Measurements from ENCODE around the gene NUDT3. TPM values are rescaled to one million over a fixed set of nuclear protein-coding genes. Genes with fewer than 3 reads are reported as not detected.
"Not testable (repeated sequence)": the region's sequence is repeated elsewhere in the genome, so short reads cannot be mapped to it uniquely, and the experiment has no call there.

The NUDT3 gene
- total and polyA plus RNA-seq, 4 donors, result 15.5 to 50.2 (median 33.6) TPM

DNA sequence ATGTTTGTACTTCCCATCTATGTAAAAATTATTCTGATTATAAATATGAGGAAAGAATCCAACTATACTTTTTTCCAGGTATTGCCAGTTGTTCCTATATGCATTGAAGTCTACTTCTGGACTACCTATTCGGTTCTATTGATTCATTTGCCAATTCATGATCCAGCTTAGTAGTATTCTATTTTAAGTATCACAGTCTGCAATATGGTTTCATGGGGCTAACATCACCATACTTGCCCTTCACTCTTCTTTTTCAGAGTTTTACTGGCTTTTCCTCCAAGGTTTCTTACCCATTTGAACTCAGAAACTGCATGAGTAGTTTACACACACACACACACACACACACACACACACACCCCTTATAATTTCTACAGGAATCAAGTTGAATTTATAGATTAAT is 34.5 kb downstream of the NUDT3 start:
- Histone ChIP-seq H3K27me3 (ENCODE audit: control insufficient read depth in 1 of 2, insufficient read depth in 2 of 2, low read length in 1 of 2) (no peaks in the 10 kb centered on the region), H3K9me3 (ENCODE audit: control insufficient read depth, low read length) (no peaks in the 10 kb centered on the region), H3K27ac (ENCODE audit: low read depth in 1 of 2, low read length in 2 of 2) (no peak overlapping the region), H3K36me3 (ENCODE audit: control insufficient read depth in 1 of 2, insufficient read depth in 2 of 2, low read length in 1 of 2) (no peaks in the 10 kb centered on the region), H3K4me3 (ENCODE audit: low read length in 2 of 2) (no peak overlapping the region), H3K4me1 (ENCODE audit: control insufficient read depth in 1 of 2, insufficient read depth in 2 of 2, low read length in 2 of 2) (peaks cover 2 to 6% of the 10 kb centered on the region in 2 donors)
- WGBS, 2 donors, result 46 to 55% methylated on average over 1 of the region's 1 CpG
- no peak for ATAC-seq (ENCODE audit: low FRiP score)
- no peak for DNase-seq
- intact Hi-C loops (cut with DNase I), result no loop called here

DNA sequence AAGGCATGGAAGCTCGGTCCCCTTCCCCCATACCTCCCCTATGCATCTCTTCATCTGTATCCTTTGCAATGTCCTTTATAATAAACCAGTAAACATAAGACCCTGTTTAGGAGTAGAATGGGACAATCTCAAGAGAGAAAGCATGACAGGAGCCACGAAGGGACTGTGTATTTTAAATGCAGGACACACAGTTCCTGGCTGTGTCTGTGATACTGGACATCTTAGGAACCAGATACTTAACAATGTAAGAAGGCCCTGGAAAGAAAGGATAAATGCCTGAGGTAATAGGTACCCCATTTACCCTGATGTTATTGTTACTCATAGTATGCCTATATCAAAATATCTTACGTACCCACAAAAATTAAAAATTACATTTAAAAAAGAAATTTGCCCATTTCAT is 36.6 kb downstream of the NUDT3 start:
- ATAC-seq (ENCODE audit: low FRiP score) (no peak), DNase-seq (no peak)
- peaks cover 2 to 4% of the 10 kb centered on the region in 2 donors for H3K4me1 ChIP-seq (ENCODE audit: control insufficient read depth in 1 of 2, insufficient read depth in 2 of 2, low read length in 2 of 2)
- H3K27me3 ChIP-seq (ENCODE audit: control insufficient read depth in 1 of 2, insufficient read depth in 2 of 2, low read length in 1 of 2), result no peaks in the 10 kb centered on the region
- no peak overlapping the region for H3K4me3 ChIP-seq (ENCODE audit: low read length in 2 of 2)
- no peak overlapping the region for H3K27ac ChIP-seq (ENCODE audit: low read depth in 1 of 2, low read length in 2 of 2)
- intact Hi-C loops (cut with DNase I), result no loop called here
- H3K9me3 ChIP-seq (ENCODE audit: control insufficient read depth, low read length), result no peaks in the 10 kb centered on the region
- 69 to 70% methylated on average over 3 of the region's 3 CpGs for WGBS, 2 donors
- H3K36me3 ChIP-seq (ENCODE audit: control insufficient read depth in 1 of 2, insufficient read depth in 2 of 2, low read length in 1 of 2), result no peaks in the 10 kb centered on the region

DNA sequence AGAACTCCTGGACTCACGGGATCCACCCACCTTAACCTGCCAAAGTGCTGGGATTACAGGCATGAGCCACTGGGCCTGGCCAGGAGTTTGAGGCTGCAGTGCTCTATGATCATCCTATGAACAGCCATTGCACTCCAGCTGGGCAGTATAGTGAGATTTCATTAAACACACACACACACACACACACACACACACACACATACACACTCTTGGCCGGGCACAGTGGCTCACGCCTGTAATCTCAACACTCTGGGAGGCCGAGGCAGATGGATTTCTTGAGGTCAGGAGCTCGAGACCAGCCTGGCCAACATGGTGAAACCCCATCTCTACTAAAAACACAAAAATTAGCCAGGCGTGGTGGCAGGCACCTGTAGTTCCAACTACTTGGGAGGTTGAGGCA is 38.2 kb downstream of the NUDT3 start:
- WGBS, 2 donors, result 97% methylated on average over 6 of the region's 6 CpGs
- ATAC-seq (ENCODE audit: low FRiP score); H3K36me3 ChIP-seq (ENCODE audit: control insufficient read depth in 1 of 2, insufficient read depth in 2 of 2, low read length in 1 of 2); H3K27ac ChIP-seq (ENCODE audit: low read depth in 1 of 2, low read length in 2 of 2); H3K27me3 ChIP-seq (ENCODE audit: control insufficient read depth in 1 of 2, insufficient read depth in 2 of 2, low read length in 1 of 2); H3K4me3 ChIP-seq (ENCODE audit: low read length in 2 of 2); intact Hi-C loops (cut with DNase I); H3K4me1 ChIP-seq (ENCODE audit: control insufficient read depth in 1 of 2, insufficient read depth in 2 of 2, low read length in 2 of 2); DNase-seq; H3K9me3 ChIP-seq (ENCODE audit: control insufficient read depth, low read length): not testable (repeated sequence)

DNA sequence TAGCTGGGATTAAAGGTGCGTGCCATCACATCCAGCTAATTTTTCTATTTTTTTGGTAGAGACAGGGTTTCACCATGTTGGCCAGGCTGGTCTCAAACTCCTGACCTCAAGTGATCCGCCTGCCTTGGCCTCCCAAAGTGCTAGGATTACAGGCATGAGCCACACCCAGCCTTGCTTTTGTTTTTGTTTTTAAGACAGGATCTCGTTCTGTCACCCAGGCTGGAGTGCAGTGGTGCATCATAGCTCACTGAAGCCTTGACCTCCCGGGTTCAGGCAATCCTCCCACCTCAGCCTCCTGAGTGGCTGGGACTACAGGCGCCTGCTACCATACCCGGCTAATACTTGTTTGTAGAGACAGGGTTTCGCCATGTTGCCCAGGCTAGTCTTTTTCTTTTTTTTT is 38.9 kb downstream of the NUDT3 start:
- DNase-seq; H3K36me3 ChIP-seq (ENCODE audit: control insufficient read depth in 1 of 2, insufficient read depth in 2 of 2, low read length in 1 of 2): not testable (repeated sequence)

DNA sequence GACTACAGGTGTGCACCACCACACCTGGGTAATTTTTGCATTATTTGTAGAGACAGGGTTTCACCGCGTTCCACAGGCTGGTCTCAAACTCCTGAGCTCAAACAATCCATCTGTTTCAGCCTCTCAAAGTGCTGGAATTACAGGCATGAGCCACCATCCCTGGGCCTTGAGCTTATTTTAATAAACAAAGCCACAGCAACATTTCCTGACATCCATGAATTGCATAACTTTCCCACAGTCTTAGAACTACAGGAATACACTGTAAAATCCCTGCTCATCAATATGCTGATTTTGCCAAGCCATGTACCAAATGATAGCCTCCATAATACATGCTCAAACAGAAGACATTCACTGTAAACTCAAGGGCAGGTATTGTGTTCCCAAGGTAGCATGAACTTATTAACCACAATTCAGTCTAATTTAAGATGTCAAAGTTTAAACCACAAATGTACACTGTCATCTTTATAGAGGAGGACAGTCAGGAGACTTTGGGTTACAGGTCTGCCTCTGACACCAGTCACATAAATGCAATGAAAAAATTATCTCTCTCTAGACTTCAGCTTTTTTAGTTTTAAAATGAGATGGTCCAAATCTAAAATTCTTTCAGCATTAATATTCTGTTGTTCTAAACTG is 40.0 kb downstream of the NUDT3 start:
- WGBS, 2 donors, result 65 to 85% methylated on average over 2 of the region's 2 CpGs
- ATAC-seq (ENCODE audit: low FRiP score) (no peak), DNase-seq (no peak)
- Histone ChIP-seq H3K27me3 (ENCODE audit: control insufficient read depth in 1 of 2, insufficient read depth in 2 of 2, low read length in 1 of 2) (no peaks in the 10 kb centered on the region), H3K9me3 (ENCODE audit: control insufficient read depth, low read length) (no peaks in the 10 kb centered on the region), H3K4me1 (ENCODE audit: control insufficient read depth in 1 of 2, insufficient read depth in 2 of 2, low read length in 2 of 2) (peaks cover 0 to 4% of the 10 kb centered on the region in 2 donors), H3K36me3 (ENCODE audit: control insufficient read depth in 1 of 2, insufficient read depth in 2 of 2, low read length in 1 of 2) (no peaks in the 10 kb centered on the region), H3K27ac (ENCODE audit: low read depth in 1 of 2, low read length in 2 of 2) (no peak overlapping the region), H3K4me3 (ENCODE audit: low read length in 2 of 2) (no peak overlapping the region)
- intact Hi-C loops (cut with DNase I), result no loop called here

More for the DNA sequence above, 38.9 kb downstream of the NUDT3 start:
- intact Hi-C loops (cut with DNase I); H3K4me3 ChIP-seq (ENCODE audit: low read length in 2 of 2); H3K4me1 ChIP-seq (ENCODE audit: control insufficient read depth in 1 of 2, insufficient read depth in 2 of 2, low read length in 2 of 2); H3K27ac ChIP-seq (ENCODE audit: low read depth in 1 of 2, low read length in 2 of 2); H3K9me3 ChIP-seq (ENCODE audit: control insufficient read depth, low read length); ATAC-seq (ENCODE audit: low FRiP score); H3K27me3 ChIP-seq (ENCODE audit: control insufficient read depth in 1 of 2, insufficient read depth in 2 of 2, low read length in 1 of 2): not testable (repeated sequence)
- 94 to 95% methylated on average over 7 of the region's 7 CpGs for WGBS, 2 donors

DNA sequence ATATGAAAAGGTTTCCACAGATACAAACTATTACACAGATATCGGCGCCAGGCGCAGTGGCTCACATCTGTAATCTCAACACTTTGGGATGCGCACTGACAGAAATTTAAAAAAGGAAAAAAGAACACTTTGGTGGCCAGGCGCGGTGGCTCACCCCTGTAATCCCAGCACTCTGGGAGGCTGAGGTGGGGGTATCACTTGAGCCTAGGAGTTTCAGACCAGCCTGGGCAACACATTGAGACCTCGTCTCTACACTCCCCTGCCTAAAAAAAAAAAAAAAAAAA is 41.6 kb downstream of the NUDT3 start:
- WGBS, 2 donors, result 66 to 82% methylated on average over 7 of the region's 7 CpGs
- no peak overlapping the region for H3K27ac ChIP-seq (ENCODE audit: low read depth in 1 of 2, low read length in 2 of 2)
- no peaks in the 10 kb centered on the region for H3K27me3 ChIP-seq (ENCODE audit: control insufficient read depth in 1 of 2, insufficient read depth in 2 of 2, low read length in 1 of 2)
- no peaks in the 10 kb centered on the region for H3K36me3 ChIP-seq (ENCODE audit: control insufficient read depth in 1 of 2, insufficient read depth in 2 of 2, low read length in 1 of 2)
- no peak overlapping the region for H3K4me3 ChIP-seq (ENCODE audit: low read length in 2 of 2)
- no peaks in the 10 kb centered on the region for H3K9me3 ChIP-seq (ENCODE audit: control insufficient read depth, low read length)
- DNase-seq (no peak), ATAC-seq (ENCODE audit: low FRiP score) (no peak)
- H3K4me1 ChIP-seq (ENCODE audit: control insufficient read depth in 1 of 2, insufficient read depth in 2 of 2, low read length in 2 of 2), result peaks cover 0 to 4% of the 10 kb centered on the region in 2 donors
- intact Hi-C loops (cut with DNase I), result no loop called here

DNA sequence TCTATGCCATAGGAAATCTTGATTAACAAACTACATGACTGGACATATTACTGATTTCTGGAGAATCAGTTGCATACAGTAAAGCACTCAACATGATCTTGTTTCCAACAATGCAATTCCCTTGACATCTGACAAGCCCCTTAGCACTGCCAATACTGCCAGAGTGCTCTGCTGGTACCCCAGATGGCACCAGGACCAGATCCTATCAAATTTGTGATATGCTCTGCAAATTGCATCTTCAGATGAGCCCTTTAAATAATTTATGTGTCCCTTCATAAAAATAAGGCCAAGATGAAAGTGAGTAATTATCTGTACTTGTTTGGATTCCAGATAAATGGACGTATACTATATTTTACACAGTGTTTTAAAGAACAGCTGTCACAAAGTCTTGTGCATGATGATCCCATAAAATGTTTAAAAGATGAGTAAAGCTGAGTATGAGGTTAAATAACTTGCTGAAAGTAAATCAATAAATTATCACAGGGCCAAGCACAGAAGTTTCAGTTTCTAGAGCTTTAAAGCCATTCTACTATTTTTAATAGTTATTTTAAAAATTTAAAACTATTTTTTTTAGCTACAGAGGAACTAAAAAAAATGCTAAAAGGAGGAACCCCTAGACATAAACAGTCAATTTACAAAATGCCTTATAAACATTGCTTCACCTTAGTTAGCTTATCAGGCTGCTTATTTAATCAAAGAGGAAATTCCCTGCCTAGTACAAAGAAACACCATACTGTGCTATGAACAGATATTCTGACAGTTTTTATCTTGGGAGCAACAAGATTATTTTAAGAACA is 42.1 kb downstream of the NUDT3 start:
- intact Hi-C loops (cut with DNase I), result no loop called here
- DNase-seq (no peak), ATAC-seq (ENCODE audit: low FRiP score) (no peak)
- WGBS, 2 donors, result 38 to 39% methylated on average over 1 of the region's 1 CpG
- no peaks in the 10 kb centered on the region for H3K9me3 ChIP-seq (ENCODE audit: control insufficient read depth, low read length)
- H3K4me1 ChIP-seq (ENCODE audit: control insufficient read depth in 1 of 2, insufficient read depth in 2 of 2, low read length in 2 of 2), result peaks cover 0 to 4% of the 10 kb centered on the region in 2 donors
- H3K27ac ChIP-seq (ENCODE audit: low read depth in 1 of 2, low read length in 2 of 2), result no peak overlapping the region
- no peak overlapping the region for H3K4me3 ChIP-seq (ENCODE audit: low read length in 2 of 2)
- no peaks in the 10 kb centered on the region for H3K27me3 ChIP-seq (ENCODE audit: control insufficient read depth in 1 of 2, insufficient read depth in 2 of 2, low read length in 1 of 2)
- no peaks in the 10 kb centered on the region for H3K36me3 ChIP-seq (ENCODE audit: control insufficient read depth in 1 of 2, insufficient read depth in 2 of 2, low read length in 1 of 2)

DNA sequence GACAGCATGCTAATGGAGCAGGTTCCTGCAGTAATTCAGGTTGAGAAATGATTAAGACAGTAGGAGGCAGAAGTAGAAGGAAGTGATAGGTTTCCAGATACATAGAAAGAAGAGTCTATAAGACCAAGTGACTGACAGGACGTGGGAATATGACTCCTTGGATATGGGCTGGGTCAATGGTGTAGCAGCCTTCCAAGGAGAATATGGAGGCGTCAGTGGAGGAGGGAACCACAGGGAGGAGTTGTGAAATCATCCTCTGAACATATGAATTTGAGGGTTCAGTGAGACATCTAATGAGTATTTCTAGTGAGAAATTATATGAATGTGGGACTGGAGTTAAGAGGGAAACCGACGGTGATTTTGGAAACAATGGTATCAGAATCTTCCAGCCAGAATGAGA is 43.3 kb downstream of the NUDT3 start:
- Histone ChIP-seq H3K4me1 (ENCODE audit: control insufficient read depth in 1 of 2, insufficient read depth in 2 of 2, low read length in 2 of 2) (peaks cover 0 to 4% of the 10 kb centered on the region in 2 donors), H3K9me3 (ENCODE audit: control insufficient read depth, low read length) (no peaks in the 10 kb centered on the region), H3K4me3 (ENCODE audit: low read length in 2 of 2) (no peak overlapping the region), H3K27me3 (ENCODE audit: control insufficient read depth in 1 of 2, insufficient read depth in 2 of 2, low read length in 1 of 2) (no peaks in the 10 kb centered on the region), H3K36me3 (ENCODE audit: control insufficient read depth in 1 of 2, insufficient read depth in 2 of 2, low read length in 1 of 2) (no peaks in the 10 kb centered on the region), H3K27ac (ENCODE audit: low read depth in 1 of 2, low read length in 2 of 2) (no peak overlapping the region)
- ATAC-seq (ENCODE audit: low FRiP score) (no peak), DNase-seq (no peak)
- 95 to 98% methylated on average over 4 of the region's 4 CpGs for WGBS, 2 donors
- intact Hi-C loops (cut with DNase I), result no loop called here

DNA sequence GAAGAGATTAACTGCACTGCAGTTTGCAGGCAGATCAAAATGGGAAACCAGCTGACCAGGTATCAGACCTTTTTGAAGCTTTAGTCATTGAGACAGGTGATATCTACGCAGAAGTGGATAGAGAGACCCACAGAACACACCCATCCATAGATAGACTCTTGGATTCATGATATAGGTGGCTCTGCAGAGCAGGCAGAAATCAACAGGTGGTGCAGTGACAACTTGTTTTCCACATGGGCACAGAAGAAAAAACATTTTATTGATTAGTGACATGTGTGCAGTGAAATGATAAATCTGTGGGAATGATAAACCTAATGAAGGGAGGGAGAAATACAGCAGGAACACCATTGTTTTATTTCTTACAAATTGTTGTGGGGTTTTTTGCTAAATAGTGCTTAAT is 45.2 kb downstream of the NUDT3 start:
- no peaks in the 10 kb centered on the region for H3K9me3 ChIP-seq (ENCODE audit: control insufficient read depth, low read length)
- no peak overlapping the region for H3K27ac ChIP-seq (ENCODE audit: low read depth in 1 of 2, low read length in 2 of 2)
- H3K27me3 ChIP-seq (ENCODE audit: control insufficient read depth in 1 of 2, insufficient read depth in 2 of 2, low read length in 1 of 2), result no peaks in the 10 kb centered on the region
- no peak overlapping the region for H3K4me3 ChIP-seq (ENCODE audit: low read length in 2 of 2)
- no peaks in the 10 kb centered on the region for H3K36me3 ChIP-seq (ENCODE audit: control insufficient read depth in 1 of 2, insufficient read depth in 2 of 2, low read length in 1 of 2)
- intact Hi-C loops (cut with DNase I), result no loop called here
- WGBS, 2 donors, result 96% methylated on average over 1 of the region's 1 CpG
- ATAC-seq (ENCODE audit: low FRiP score) (no peak), DNase-seq (no peak)
- H3K4me1 ChIP-seq (ENCODE audit: control insufficient read depth in 1 of 2, insufficient read depth in 2 of 2, low read length in 2 of 2), result peaks cover 0 to 4% of the 10 kb centered on the region in 2 donors

Measured in aorta (tissue), 5 donors.